ENCODE data around the gene PFKFB4.

- TF ChIP-seq CTCF (IDR thresholded peaks at IDR 0.05) = no peak
- no peak for TF ChIP-seq POLR2A (IDR thresholded peaks at IDR 0.05)
Measured at GRCh38 chr3:48566401-48566760, 9.8 kb upstream of the PFKFB4 start.
